ENCODE data around the gene LRRN2.

- TF ChIP-seq EP300 (IDR thresholded peaks at IDR 0.05) (no peak), CTCF (IDR thresholded peaks at IDR 0.05) (no peak), POLR2A (IDR thresholded peaks at IDR 0.05) (no peak)
Observed at GRCh38 chr1:204617256-204618147, 68.0 kb downstream of the LRRN2 start.
